Measurements from ENCODE around the gene SNX25.

GRCh38 chr4:185344743-185345538 is 135.5 kb downstream of the SNX25 start:
- TF ChIP-seq, protein P1, sequence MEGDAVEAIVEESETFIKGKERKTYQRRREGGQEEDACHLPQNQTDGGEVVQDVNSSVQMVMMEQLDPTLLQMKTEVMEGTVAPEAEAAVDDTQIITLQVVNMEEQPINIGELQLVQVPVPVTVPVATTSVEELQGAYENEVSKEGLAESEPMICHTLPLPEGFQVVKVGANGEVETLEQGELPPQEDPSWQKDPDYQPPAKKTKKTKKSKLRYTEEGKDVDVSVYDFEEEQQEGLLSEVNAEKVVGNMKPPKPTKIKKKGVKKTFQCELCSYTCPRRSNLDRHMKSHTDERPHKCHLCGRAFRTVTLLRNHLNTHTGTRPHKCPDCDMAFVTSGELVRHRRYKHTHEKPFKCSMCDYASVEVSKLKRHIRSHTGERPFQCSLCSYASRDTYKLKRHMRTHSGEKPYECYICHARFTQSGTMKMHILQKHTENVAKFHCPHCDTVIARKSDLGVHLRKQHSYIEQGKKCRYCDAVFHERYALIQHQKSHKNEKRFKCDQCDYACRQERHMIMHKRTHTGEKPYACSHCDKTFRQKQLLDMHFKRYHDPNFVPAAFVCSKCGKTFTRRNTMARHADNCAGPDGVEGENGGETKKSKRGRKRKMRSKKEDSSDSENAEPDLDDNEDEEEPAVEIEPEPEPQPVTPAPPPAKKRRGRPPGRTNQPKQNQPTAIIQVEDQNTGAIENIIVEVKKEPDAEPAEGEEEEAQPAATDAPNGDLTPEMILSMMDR (IDR thresholded peaks at IDR 0.05; ENCODE audit: insufficient read depth, low read depth, low read length), result no peak
- no peak for TF ChIP-seq EZH2 (IDR thresholded peaks at IDR 0.05; ENCODE audit: insufficient read depth, low read length)
